ENCODE measurements around the gene POLR1B. TPM values are rescaled to one million over a fixed set of nuclear protein-coding genes. Genes with fewer than 3 reads are reported as not detected.

Gene POLR1B
- total and polyA plus RNA-seq, 2 of the 13 experiments (the other 11 are each of a cell fraction or from before 2014, with no cell fraction given) = 18.3 to 46.0 TPM

GRCh38 chr2:112584134-112584890 lies 42.0 kb downstream of the POLR1B start, which contains the start of gene CHCHD5 (continued):
- TF ChIP-seq ATF6 (CRISPR knock-in tag; conservative IDR thresholded peaks at IDR 0.05) (peak; percentile 88), FOXP4 (CRISPR knock-in tag; IDR thresholded peaks at IDR 0.05) (peak; percentile 71; the same call in 1 of the 2 replicates), XRCC5 (optimal IDR thresholded peaks at IDR 0.05; ENCODE audit: low read length) (peak; percentile 70), KLF11 (CRISPR knock-in tag; IDR thresholded peaks at IDR 0.05) (peak; percentile 19; the same call in 1 of the 2 replicates), POLR2A (IDR thresholded peaks at IDR 0.05; ENCODE audit: insufficient read depth in 1 of 2, low read depth in 2 of 2, low read length in 2 of 2) (peak; percentile 88 to 95), ARNTL (CRISPR knock-in tag; IDR thresholded peaks at IDR 0.05) (0 out of 2 replicates have a peak, but pooled peaks have one; percentile 32), ZNF143 (CRISPR knock-in tag; IDR thresholded peaks at IDR 0.05) (peak; percentile 73), REPIN1 (CRISPR knock-in tag; IDR thresholded peaks at IDR 0.05; ENCODE audit: borderline replicate concordance, low read depth) (no peak; the same call in 1 of the 2 replicates), GABPA (IDR thresholded peaks at IDR 0.05; ENCODE audit: low read depth, low read length) (peak; percentile 90), GABPA (CRISPR knock-in tag; IDR thresholded peaks at IDR 0.05; ENCODE audit: low read depth) (peak; percentile 99), ZHX1 (CRISPR knock-in tag; IDR thresholded peaks at IDR 0.05; ENCODE audit: low read depth) (no peak; the same call in 1 of the 2 replicates)
- TF ChIP-seq, protein P1, sequence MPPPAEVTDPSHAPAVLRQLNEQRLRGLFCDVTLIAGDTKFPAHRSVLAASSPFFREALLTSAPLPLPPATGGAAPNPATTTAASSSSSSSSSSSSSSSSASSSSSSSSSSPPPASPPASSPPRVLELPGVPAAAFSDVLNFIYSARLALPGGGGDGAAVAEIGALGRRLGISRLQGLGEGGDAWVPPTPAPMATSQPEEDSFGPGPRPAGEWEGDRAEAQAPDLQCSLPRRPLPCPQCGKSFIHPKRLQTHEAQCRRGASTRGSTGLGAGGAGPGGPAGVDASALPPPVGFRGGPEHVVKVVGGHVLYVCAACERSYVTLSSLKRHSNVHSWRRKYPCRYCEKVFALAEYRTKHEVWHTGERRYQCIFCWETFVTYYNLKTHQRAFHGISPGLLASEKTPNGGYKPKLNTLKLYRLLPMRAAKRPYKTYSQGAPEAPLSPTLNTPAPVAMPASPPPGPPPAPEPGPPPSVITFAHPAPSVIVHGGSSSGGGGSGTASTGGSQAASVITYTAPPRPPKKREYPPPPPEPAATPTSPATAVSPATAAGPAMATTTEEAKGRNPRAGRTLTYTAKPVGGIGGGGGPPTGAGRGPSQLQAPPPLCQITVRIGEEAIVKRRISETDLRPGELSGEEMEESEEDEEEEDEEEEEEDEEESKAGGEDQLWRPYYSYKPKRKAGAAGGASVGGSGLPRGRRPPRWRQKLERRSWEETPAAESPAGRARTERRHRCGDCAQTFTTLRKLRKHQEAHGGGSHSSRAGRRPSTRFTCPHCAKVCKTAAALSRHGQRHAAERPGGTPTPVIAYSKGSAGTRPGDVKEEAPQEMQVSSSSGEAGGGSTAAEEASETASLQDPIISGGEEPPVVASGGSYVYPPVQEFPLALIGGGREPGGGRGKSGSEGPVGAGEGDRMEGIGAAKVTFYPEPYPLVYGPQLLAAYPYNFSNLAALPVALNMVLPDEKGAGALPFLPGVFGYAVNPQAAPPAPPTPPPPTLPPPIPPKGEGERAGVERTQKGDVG (CRISPR knock-in tag; IDR thresholded peaks at IDR 0.05; ENCODE audit: borderline replicate concordance) = peak; percentile 60; the same call in 1 of the 2 replicates
- TF ChIP-seq, protein P2, sequence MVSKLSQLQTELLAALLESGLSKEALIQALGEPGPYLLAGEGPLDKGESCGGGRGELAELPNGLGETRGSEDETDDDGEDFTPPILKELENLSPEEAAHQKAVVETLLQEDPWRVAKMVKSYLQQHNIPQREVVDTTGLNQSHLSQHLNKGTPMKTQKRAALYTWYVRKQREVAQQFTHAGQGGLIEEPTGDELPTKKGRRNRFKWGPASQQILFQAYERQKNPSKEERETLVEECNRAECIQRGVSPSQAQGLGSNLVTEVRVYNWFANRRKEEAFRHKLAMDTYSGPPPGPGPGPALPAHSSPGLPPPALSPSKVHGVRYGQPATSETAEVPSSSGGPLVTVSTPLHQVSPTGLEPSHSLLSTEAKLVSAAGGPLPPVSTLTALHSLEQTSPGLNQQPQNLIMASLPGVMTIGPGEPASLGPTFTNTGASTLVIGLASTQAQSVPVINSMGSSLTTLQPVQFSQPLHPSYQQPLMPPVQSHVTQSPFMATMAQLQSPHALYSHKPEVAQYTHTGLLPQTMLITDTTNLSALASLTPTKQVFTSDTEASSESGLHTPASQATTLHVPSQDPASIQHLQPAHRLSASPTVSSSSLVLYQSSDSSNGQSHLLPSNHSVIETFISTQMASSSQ (IDR thresholded peaks at IDR 0.05; ENCODE audit: low read depth) = no peak
- TF ChIP-seq, protein P2 (CRISPR knock-in tag; IDR thresholded peaks at IDR 0.05; ENCODE audit: borderline replicate concordance) = 0 out of 2 replicates have a peak, but pooled peaks have one; percentile 60

Data from HepG2 (cell line).